HG02943 (cell line): Measurements from ENCODE around the gene UTP3.
"Not testable (repeated sequence)": the region's sequence is repeated elsewhere in the genome, so short reads cannot be mapped to it uniquely, and the experiment has no call there.

ENCODE experiments used
- ATAC-seq: cut with Tn5 transposase; IDR thresholded peaks from one replicate; pipeline ENCODE4 v1.9.1; 2021; ENCODE audit warnings: mild to moderate bottlenecking, low read depth, moderate library complexity; ENCODE audit not compliant: unreplicated experiment

The UTP3 gene

DNA sequence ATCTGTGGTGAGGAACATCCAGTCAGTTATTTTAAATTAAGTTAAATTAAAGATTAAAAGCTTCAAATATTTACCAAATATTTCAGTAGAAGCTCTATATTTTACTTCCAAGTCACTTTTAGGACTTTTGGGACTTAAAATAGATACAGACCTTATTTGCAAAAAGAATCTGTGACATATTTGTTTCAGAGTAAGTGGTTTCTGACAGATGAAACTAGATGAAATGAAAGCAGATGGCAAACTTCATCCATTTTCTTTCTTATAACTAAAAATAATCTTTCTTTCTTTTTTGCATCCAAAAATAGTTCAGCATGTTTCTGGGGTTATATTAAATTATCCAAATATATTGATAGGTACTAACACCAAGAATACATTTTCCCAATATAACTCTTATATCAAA is 6.6 kb upstream of the UTP3 start:
- ATAC-seq, result no peak

DNA sequence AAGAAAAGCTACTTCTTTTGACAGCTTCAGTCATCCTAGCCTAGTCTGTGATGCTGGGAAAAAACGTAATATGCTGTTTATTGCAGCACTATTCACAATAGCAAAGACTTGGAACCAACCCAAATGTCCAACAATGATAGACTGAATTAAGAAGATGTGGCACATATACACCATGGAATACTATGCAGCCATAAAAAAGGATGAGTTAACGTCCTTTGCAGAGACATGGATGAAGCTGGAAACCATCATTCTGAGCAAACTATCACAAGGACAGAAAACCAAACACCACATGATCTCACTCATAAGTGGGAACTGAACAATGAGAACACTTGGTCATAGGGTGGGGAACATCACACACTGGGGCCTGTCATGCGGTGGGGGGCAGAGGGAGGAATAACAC is 6.2 kb upstream of the UTP3 start:
- not testable (repeated sequence) for ATAC-seq

DNA sequence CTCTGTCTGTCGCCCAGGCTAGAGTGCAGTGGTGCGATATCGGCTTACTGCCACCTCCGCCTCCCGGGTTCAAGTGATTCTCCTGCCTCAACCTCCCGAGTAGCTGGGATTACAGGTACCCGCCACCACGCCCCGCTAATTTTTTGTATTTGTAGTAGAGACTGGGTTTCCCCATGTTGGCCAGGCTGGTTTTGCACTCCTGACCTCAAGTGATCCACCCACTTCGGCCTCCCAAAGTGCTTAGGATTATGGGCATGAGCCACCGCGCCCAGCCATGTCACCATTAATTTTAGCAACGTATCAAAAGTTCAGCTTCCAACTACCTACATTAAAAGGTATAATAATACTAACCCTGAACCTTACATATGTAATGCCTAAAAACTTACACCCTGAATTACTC is 940 bp upstream of the UTP3 start:
- no peak for ATAC-seq

DNA sequence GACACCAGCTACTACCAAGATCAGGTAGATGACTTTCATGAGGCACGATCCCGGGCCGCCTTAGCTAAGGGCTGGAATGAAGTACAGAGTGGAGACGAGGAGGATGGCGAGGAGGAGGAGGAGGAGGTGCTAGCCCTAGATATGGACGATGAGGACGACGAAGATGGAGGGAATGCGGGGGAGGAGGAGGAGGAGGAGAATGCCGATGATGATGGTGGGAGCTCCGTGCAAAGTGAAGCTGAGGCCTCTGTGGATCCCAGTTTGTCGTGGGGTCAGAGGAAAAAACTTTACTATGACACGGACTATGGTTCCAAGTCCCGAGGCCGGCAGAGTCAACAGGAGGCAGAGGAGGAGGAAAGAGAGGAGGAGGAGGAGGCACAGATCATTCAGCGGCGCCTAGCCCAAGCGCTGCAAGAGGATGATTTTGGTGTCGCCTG is 481 bp downstream of the UTP3 start:
- peak; percentile 7 for ATAC-seq

DNA sequence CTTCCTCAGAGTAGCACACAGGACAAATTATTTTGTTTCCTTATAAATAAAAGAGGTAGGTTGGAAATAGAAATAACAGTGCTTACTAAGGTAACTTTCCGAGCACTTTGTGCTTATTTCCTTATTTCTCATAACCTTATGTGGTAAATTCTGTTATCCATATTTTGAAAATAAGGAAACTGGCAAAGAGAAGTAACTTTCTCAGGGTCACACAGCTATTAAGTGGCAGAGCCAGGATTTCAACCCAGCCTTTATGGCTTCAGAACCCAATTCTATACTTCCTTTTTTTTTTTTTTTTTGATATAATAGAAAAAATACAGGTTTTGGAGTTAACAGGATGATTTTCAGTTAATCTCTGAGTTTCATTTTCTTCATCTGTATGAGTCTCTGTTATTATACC is 3.3 kb downstream of the UTP3 start:
- no peak for ATAC-seq

DNA sequence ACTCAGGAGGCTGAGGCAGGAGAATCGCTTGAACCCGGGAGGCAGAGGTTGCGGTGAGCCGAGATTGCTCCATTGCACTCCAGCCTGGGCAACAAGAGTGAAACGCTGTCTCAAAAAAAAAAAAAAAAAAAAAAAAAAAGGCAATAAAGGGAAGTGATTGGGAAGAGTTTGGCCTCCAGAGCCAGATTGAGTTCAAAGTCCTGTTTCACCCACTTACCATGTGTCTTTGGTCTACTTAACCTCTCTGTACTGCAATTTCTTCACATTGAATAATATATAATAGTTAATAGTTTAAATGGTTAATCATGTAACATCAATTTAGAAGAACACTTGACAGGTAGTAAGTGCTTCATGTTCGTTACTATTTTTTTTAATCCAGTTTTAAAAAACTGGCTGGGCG is 6.3 kb downstream of the UTP3 start:
- not testable (repeated sequence) for ATAC-seq

DNA sequence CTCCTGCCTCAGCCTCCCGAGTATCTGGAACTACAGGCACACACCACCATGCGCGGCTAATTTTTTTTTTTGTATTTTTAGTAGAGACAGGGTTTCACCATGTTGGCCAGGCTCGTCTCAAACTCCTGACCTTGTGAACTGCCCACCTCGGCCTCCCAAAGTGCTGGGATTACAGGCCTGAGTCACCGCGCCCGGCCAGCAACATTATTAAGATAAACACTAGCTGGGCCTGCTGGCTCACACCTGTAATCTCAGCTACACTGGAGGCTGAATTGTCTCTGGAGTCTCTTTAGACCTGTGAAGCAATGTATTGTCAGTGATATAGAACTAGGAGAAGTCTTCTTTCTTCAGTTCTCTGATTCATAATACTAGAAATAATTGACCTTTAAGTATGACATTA is 10.1 kb downstream of the UTP3 start:
- ATAC-seq, result not testable (repeated sequence)

DNA sequence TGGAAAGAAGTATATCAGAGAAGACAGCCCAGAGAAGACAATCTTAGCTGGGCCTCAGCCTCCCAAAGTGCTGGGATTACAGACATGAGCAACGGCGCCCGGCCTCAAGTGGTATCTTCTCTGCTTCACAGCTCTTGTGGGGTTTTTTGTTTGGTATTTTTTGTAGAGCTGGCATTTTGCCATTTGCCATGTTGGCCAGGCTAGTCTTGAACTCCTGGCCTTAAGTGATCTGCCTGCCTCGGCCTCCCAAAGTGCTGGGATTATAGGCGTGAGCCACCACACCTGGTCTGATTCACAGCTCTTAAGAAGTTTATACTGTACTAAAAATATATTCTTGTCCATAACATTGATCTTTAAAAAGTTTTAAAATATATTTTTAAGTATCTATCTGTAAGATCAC is 12.4 kb downstream of the UTP3 start:
- ATAC-seq, result no peak

DNA sequence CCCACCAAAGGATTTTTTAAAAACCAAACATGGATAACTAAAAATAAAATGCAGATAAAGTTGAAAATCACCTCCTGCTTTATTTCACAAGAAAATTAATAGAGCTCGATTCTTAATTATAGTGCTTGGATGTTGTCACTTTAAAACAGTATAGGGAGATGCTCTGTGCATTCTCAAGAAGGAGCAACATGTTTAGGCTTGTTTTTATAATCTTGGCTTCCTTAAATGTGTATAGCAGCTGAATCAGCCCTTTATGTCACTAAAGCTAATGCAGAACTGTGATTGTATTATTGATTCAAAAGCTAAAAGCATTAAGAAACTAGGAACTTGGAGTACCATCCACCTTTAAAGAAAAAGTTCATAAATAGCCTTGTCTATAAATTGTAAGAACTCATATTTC is 12.9 kb downstream of the UTP3 start:
- ATAC-seq, result no peak

DNA sequence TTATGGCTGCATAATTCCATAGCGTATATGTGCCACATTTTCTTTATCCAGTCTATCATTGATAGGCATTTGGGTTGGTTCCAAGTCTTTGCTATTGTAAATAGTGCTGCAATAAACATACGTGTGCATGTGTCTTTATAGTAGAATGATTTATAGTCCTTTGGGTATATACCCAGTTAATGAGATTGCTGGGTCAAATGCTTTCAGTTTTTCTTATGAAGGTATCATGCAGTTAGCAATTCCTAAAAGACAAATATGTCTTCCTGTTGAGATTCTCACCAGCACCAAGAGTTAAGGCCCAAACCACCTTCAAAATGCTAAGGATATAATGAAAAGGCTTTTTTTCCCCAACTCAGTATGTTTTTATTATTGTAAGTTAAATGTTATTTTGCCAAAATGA is 14.3 kb downstream of the UTP3 start:
- ATAC-seq, result not testable (repeated sequence)

DNA sequence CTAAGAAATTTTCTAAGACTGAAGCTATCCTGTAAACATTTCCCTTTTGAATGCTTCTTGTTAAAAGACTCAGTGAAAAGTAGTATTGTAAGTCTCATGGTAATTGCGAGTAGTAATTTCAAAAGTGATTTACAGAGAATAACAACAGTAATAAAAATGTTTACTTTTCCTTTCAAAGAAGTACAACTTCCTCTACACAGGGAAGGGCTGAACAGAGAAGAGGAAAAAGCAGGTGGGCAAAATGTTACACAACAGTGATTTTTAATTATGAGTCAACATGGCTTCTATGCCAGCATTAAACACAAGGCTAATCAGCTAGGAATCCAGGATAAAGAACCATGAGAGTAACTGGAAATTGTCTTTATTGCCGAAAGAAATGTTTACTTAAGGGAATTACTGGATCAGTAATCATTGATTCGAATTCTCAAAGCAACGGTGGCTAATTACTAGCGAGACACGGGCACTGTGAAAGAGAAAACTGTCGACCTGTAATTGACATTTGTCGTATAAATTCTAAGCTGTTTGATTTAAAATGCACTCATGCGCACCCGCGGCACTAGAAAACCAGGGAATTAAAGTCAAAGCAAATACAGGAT is 15.4 kb downstream of the UTP3 start:
- ATAC-seq, result no peak

DNA sequence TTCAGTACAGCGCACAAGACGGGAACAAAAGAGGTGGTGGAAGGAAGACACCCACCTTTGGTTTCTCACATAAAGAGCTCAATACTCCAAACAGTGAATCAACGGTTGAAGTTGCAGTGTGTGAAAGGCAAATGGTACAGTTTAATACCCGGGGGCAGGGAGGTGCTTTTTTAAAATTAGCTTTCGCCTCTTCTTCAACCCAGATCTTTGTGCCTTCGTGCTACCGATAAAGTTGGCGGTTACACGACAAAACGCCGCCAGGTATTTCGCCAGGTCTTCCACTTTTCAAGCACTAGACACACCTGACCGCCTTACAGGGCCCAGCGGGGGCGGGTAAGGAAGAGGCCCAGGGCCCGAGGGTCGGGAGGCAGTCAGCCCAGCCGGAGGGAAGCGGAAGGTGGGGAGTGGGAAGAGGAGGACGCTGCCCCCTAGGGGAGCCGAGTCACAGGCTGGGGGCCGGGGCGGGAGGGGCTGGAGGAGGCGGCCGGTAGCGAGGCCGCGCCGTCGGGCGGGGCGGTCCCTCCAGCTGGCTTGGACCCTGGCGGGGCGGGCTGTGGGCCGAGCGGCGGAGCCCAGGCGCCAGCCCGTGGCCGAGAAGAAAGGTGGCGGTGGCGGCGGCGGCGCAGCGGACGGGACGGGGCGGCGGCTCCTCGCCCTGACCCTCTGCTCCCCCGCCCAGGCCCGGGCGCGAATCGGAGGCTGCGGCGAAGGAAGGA is 16.0 kb downstream of the UTP3 start:
- peak; percentile 63 for ATAC-seq

DNA sequence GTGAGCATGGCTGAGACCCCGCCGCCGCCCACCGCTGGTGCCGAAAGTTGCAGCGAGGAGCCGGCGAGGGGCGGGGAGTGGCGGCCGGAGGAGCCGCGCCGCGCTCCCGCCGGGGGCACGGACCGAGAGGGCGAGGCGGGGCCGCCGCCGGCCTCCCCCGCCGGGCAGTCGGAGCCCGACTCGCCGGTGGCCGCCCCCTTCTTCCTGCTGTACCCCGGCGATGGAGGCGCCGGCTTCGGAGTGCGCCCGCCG is 16.5 kb downstream of the UTP3 start:
- peak; percentile 43 for ATAC-seq

DNA sequence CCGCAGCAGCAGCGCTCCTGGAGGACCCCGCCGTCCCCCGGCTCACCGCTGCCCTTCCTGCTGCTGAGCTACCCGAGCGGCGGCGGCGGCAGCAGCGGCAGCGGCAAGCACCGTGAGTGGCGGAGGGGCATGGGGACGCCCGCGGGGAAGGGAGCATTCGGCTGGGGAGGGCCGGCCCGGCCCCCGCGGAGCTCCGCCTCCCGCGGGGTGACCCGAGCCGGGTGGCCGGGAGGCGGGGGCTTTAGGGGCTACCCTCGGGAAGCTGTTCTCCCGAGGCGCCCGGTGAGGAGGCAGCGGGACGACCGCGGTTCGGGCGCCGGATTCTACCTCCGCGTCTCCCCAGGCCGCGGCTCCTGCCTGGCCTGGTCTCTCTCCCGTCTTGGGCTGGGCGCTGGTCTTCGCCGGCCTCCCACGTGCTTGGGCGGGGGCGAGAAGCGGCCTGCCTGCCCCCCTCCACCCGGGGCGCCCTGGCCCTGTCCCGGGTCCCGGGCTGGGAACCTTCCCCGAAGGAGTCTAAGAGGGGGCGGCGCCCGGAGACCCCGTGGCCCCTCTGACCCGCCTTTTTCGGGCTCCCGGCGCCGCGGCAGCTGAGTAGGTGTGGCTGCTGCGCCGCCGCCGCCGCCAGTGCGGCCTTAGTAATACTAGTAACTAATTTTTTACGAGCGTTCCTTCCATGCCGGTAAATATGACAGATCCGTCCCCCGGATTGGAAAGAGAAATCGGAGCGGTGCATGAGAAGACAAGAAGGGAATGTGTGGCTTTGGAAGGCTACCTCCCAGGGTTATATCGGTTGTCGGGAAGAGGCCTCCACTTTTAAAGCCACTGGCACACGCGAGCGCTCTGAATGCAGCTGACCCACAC is 17.1 kb downstream of the UTP3 start:
- ATAC-seq, result peak; percentile 52

DNA sequence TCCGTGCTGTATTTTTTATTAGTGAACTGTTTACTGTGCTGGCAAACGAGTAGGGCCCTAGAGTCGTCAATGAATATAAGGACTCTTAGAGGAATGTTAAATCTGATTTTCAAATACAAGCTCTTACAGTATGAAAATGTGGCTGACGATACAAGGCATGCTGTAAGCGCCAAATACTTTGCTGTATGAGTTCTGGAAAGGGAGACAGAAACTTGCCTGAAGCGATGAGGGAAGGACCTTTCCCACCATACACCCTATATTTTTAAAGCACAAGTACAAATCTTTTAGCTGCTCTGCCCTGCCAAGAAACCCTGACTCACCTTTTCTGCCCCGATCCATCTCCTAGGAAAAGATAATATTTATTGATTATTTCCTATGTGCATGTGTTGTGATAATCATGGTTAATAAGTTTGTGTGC is 17.7 kb downstream of the UTP3 start:
- ATAC-seq, result no peak

DNA sequence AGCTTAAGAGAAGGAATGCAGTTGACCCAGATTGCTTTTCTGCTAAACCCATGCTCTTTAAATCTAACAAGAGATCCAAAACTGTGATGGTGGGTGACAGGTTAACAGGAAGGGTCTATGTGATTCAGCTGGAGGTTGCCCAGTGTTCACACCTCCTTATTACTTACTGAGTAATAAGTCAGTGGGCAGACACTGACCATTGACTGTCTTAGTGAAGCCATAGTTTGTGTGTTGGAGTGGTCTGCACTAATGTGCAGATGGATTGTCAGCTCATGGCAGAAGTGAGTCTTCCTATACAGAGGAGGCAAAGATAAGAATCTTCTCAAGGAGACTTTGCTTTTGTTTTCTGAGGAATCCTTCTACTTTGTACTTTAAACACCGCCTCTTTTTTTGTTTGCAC is 18.2 kb downstream of the UTP3 start:
- no peak for ATAC-seq

DNA sequence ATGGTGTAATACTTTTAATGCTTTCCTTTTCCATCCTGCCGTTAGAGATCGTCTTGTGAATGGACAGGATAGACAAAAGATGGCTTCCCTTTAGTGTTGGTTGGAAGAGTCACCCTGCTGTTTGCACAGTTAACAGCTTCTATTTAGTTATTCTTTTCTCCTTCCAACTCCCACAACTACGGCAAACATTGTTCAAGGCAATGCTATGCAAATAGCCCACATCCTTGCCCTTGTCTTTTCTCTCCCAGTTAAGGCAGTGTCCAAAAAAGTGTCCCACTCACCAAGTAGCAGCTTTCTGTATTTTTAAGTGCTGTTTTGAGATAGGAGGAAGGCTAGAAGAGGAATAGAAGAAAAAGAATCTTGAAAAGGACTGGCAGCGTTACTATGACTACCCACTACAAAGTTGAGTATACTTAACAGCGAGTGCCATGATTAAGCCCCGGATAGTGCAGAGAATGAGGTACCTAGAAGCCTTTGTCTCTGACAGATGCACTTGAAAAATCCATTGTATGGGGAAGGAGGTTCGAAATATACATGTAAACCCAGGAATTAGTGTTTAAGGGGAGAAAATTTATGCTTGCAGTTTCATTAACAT is 21.4 kb downstream of the UTP3 start:
- no peak for ATAC-seq

DNA sequence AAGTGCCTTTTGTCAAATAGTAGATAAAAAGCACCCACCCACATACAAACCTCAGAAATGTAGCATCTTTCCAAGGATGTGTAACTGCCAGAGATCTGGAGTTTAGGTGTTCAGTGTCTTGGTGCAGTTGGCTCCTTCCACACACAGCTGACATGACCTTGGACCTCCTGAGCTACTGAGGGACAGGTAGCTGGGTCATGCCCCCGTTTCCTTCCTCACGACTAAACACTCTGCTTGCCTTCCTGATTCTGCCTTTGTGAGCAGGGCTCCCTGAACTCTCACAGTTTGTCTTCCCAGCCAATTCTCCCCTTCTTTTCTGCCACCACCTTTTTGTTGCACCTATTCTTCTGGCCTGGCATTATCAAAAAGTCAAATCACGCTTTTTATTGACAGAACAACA is 23.3 kb downstream of the UTP3 start:
- ATAC-seq, result no peak

DNA sequence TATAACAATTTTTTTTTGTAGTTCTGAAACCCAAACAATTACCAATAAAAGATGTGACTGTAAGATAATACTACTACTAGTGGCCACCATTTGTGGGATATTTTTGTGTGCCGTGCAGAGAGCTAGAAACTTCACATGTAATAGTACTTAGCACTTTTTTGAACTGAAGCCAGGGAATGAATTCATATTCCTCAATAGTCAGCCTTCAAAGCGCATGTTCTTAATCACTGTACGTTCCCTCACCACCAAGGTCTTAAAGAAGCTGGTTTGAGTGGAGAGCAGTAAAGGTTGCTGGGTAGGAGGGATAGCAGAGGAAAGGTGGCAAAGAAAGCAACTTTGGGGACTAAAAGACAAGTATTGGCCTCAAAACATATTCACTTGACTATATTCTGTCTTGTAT is 23.8 kb downstream of the UTP3 start:
- no peak for ATAC-seq

DNA sequence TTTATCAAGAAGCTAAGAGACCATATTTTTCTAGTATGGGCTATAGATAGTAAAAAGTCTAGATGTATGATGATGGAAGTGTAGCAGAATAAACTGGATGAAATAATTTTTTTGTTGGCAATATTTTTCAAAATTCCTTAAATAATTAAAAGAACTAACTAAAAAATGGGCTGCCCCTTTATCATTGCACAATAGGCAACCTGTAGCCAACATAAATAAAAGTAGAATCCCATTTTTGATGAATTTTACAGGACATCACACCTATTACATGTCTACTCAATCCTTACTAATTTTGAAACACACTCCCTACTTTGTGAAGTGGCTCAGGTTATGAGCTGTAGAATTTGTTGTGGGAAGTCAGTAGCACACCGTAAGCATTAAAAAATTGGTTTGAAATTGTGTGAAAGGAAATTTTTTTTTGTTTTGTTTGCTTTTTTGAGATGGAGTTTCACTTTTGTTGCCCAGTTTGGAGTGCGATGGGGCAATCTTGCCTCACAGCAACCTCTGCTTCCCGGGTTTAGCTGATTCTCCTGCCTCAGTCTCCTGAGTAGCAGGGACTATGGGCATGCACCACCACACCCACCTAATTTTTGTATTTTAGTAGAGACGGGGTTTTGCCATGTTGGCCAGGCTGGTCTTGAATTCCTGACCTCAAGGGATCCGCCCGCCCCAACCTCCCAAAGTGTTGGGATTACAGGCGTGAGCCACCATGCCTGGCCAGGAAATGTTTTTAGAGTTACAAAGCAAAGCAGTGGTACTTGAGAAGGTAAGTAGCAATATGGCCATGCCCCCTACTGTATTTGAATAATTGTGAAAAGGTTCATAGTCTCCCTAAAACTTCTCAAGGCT is 24.5 kb downstream of the UTP3 start:
- no peak for ATAC-seq
